Neuronal stem cell (in vitro differentiated cells): ENCODE measurements around the gene RBFOX2.
"Not testable (repeated sequence)": the region's sequence is repeated elsewhere in the genome, so short reads cannot be mapped to it uniquely, and the experiment has no call there.

Experiments
- DNase-seq: peaks from one replicate; pipeline ENCODE4 v3.0.0-alpha.2; 2013; ENCODE audit warnings: low spot score
- H2AFZ ChIP-seq: one replicate; pipeline ENCODE4 v1.6.1; 2013; ENCODE audit warnings: mild to moderate bottlenecking, low read length, inconsistent platforms
- H2AK5ac ChIP-seq: 2 replicates; pipeline ENCODE4 v1.6.1; 2013; ENCODE audit warnings: low read depth, mild to moderate bottlenecking, inconsistent platforms, low read length, moderate library complexity, mixed read lengths
- H2BK120ac ChIP-seq: 2 replicates; pipeline ENCODE4 v1.6.1; 2013; ENCODE audit warnings: low read depth, mild to moderate bottlenecking, inconsistent platforms, low read length, moderate library complexity, mixed read lengths
- H2BK12ac ChIP-seq: one replicate; pipeline ENCODE4 v1.6.1; 2013; ENCODE audit warnings: low read length, inconsistent platforms
- H2BK15ac ChIP-seq: 2 replicates; pipeline ENCODE4 v1.6.1; 2013; ENCODE audit warnings: mild to moderate bottlenecking, low read length, inconsistent platforms, mixed read lengths
- H2BK5ac ChIP-seq: one replicate; pipeline ENCODE4 v1.6.1; 2013; ENCODE audit warnings: inconsistent platforms, mild to moderate bottlenecking, low read length, moderate library complexity
- H3K14ac ChIP-seq: one replicate; pipeline ENCODE4 v1.6.1; 2013; ENCODE audit warnings: low read length, inconsistent platforms
- H3K18ac ChIP-seq: 2 replicates; pipeline ENCODE4 v1.6.1; 2013; ENCODE audit warnings: low read length, inconsistent platforms
- H3K23ac ChIP-seq: 2 replicates; pipeline ENCODE4 v1.6.1; 2013; ENCODE audit warnings: low read depth, mild to moderate bottlenecking, mixed read lengths, low read length, inconsistent platforms; ENCODE audit not compliant: poor library complexity
- H3K27ac ChIP-seq: replicated peaks from 3 replicates; pipeline ENCODE4 v1.5.1; 2013; ENCODE audit warnings: low read length, inconsistent platforms
- H3K27me3 ChIP-seq, 3 experiments: 2 replicates each; pipeline ENCODE4 v1.6.1; 2013; ENCODE audit warnings: low read length in 3 of 3, mild to moderate bottlenecking in 2 of 3, inconsistent platforms in 1 of 3, low read depth in 1 of 3, mixed read lengths in 1 of 3, moderate library complexity in 1 of 3; ENCODE audit not compliant: control insufficient read depth in 3 of 3, insufficient read depth in 3 of 3
- H3K36me3 ChIP-seq, 2 donors: replicated peaks in 1 of 2; 2 replicates each; pipeline ENCODE4 v1.6.1; 2013; ENCODE audit warnings: low read length in 2 of 2; ENCODE audit not compliant: control insufficient read depth in 2 of 2, insufficient read depth in 2 of 2
- H3K4ac ChIP-seq: 2 replicates; pipeline ENCODE4 v1.6.1; 2013; ENCODE audit warnings: inconsistent platforms, mild to moderate bottlenecking, low read length, moderate library complexity
- H3K4me1 ChIP-seq, 2 donors: 1 replicate in 1 of 2; 2 replicates in 1 of 2; pipeline ENCODE4 v1.6.1; 2013; ENCODE audit warnings: low read length in 2 of 2, low read depth in 1 of 2; ENCODE audit not compliant: control insufficient read depth in 2 of 2, insufficient read depth in 1 of 2
- H3K4me2 ChIP-seq: one replicate; pipeline ENCODE4 v1.6.1; 2013; ENCODE audit warnings: mild to moderate bottlenecking, low read length, inconsistent platforms; ENCODE audit not compliant: insufficient read depth, poor library complexity, severe bottlenecking
- H3K4me3 ChIP-seq, 2 donors: 2 replicates each; pipeline ENCODE4 v1.5.1; 2013; ENCODE audit warnings: low read length in 2 of 2, mild to moderate bottlenecking in 2 of 2, inconsistent platforms in 1 of 2, moderate library complexity in 1 of 2
- H3K79me1 ChIP-seq: one replicate; pipeline ENCODE4 v1.6.1; 2013; ENCODE audit warnings: low read depth, mild to moderate bottlenecking, inconsistent platforms, low read length, moderate library complexity
- H3K9ac ChIP-seq: one replicate; pipeline ENCODE4 v1.6.1; 2013; ENCODE audit warnings: mild to moderate bottlenecking, low read depth, low read length, inconsistent platforms; ENCODE audit not compliant: poor library complexity
- H3K9me3 ChIP-seq, 2 donors: replicated peaks in 1 of 2; 2 replicates each; pipeline versions ENCODE3 to v1.6.1; 2013; ENCODE audit warnings: low read length in 2 of 2, mild to moderate bottlenecking in 2 of 2, inconsistent platforms in 1 of 2, low read depth in 1 of 2, mixed read lengths in 1 of 2, moderate library complexity in 1 of 2; ENCODE audit not compliant: control insufficient read depth in 2 of 2, insufficient read depth in 1 of 2
- H4K8ac ChIP-seq: one replicate; pipeline ENCODE4 v1.6.1; 2013; ENCODE audit warnings: low read depth, mild to moderate bottlenecking, inconsistent platforms, low read length, moderate library complexity
- H4K91ac ChIP-seq: one replicate; pipeline ENCODE4 v1.6.1; 2013; ENCODE audit warnings: low read length, low read depth, mild to moderate bottlenecking, inconsistent platforms; ENCODE audit not compliant: poor library complexity
- WGBS, 2 donors: extraction: QIAGEN DNeasy Blood & Tissue Kit; methylation state at CpG; one replicate each; pipeline ENCODE4 v1.1.7; 2013; ENCODE audit warnings: missing lambda C conversion rate in 2 of 2, mixed read lengths in 1 of 2; ENCODE audit not compliant: insufficient read length in 2 of 2, insufficient replicate concordance in 1 of 2; ENCODE audit errors: extremely low coverage in 2 of 2; 5-methylcytosine and 5-hydroxymethylcytosine counted together

Gene RBFOX2

DNA sequence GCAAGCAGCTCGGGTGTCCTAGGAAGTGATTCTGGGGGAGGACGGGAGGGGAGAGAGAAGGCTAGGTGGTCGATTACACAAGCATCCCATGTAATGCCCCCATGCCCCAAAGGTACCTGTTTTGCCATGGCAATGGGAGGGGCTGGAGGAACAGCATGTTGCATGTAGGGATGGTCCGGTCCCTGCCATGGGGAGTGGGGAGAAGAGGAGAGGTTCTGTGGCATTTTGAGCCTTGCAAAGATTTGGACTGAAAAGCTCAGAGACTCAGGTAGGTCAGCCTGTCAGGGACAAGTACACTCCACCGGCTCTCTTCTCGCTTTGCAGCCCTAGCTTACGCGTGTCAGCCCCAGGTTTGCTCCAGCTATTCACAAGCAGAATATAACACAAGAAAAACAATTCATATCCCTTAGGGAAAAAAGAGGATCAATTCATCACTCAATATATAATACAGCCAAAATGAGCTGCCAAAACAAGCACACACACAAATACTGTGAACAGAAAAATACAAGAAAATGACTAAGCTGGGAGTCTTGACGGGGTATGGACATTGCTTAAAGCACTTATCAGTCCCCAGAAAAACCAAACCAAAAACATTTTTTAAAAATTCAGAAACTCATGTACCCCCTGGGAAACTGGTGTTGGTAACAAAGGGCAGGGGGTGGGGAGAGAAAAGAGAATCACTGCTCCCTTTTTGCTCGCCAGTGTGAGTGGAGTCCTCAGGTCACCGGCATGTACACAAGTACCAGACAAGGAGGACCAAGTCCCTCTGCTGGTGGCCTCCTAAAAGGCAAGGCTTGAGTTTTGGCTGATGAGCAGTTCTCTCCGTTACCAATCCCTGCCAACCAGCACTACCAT lies 289.3 kb downstream of the RBFOX2 start:
- H3K18ac ChIP-seq: no peak overlapping the region
- H3K4me1 ChIP-seq: peaks cover 0 to 3% of the 10 kb centered on the region in 2 donors
- no peak overlapping the region for H2BK15ac ChIP-seq
- H3K36me3 ChIP-seq: peaks cover 12 to 67% of the 10 kb centered on the region in 2 donors
- H3K14ac ChIP-seq: no peak overlapping the region
- H2BK5ac ChIP-seq: no peak overlapping the region
- no peak overlapping the region for H2BK120ac ChIP-seq
- no peak overlapping the region for H3K23ac ChIP-seq
- H3K9me3 ChIP-seq: peaks cover 0 to 7% of the 10 kb centered on the region in 2 donors
- DNase-seq: no peak
- no peak overlapping the region for H4K8ac ChIP-seq
- H3K27me3 ChIP-seq: no peaks in the 10 kb centered on the region
- H3K9ac ChIP-seq: no peak overlapping the region
- H3K4me3 ChIP-seq: no peak overlapping the region
- no peak overlapping the region for H2BK12ac ChIP-seq
- no peak overlapping the region for H3K27ac ChIP-seq
- H3K79me1 ChIP-seq: no peaks in the 10 kb centered on the region
- WGBS, 2 donors: no CpG with 5 or more reads among the region's 12 CpGs
- H3K4me2 ChIP-seq: no peak overlapping the region
- H2AFZ ChIP-seq: no peak overlapping the region
- peak overlapping the region; percentile 22 for H4K91ac ChIP-seq
- H2AK5ac ChIP-seq: no peak overlapping the region
- no peak overlapping the region for H3K4ac ChIP-seq

DNA sequence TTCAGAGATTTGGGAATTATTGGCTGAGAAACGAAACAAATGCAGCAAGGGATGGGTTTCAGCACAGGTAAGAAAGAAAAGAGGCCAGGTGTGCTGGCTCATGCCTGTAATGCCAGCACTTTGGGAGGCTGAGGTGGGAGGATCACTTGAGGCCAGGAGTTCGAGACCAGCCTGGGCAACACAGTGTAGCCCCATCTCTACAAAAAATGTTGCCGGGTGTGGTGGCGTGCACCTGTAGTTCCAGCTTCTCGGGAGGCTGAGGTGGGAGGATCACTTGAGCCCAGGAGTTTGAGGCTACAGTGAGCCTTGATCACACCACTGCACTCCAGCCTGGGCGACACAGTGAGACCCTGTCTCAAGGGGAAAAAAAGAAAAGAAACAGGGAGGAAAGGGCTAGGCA lies 290.7 kb downstream of the RBFOX2 start:
- H2AFZ ChIP-seq, H3K4me2 ChIP-seq, H3K27me3 ChIP-seq, H3K4ac ChIP-seq, H3K14ac ChIP-seq, H3K9me3 ChIP-seq, H3K4me3 ChIP-seq, H2BK12ac ChIP-seq, H4K8ac ChIP-seq, H4K91ac ChIP-seq, H2BK120ac ChIP-seq, H3K23ac ChIP-seq, H2AK5ac ChIP-seq, H3K27ac ChIP-seq, H3K79me1 ChIP-seq, H3K4me1 ChIP-seq, H2BK15ac ChIP-seq, H3K18ac ChIP-seq, H3K9ac ChIP-seq, DNase-seq: not testable (repeated sequence)
- 100% methylated on average over 1 of the region's 6 CpGs; no CpG with 5 or more reads in 1 of the 2 donors for WGBS, 2 donors
- Histone ChIP-seq H2BK5ac (peak overlapping the region; percentile 35), H3K36me3 (peaks cover 9 to 53% of the 10 kb centered on the region in 2 donors)

DNA sequence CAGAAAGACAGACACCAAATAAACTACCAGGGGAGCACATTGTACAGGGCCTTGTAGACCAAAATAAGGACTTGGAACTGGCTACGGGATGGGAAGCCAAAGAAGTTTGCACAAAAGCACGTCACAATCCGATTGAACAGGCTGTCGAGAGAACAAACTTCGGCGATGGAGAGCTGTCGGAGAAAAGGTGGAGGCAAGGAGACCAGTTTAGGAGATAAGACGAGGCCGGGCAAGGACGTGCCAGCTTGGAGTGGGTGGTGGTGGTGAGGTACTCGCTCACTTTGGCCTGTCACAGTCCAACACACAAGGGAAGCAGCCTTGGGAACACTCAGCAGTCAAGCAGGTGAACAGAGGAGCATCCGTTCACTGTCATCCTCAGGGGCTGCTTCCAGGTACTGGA lies 291.9 kb downstream of the RBFOX2 start:
- H3K4me1 ChIP-seq: no peaks in the 10 kb centered on the region

DNA sequence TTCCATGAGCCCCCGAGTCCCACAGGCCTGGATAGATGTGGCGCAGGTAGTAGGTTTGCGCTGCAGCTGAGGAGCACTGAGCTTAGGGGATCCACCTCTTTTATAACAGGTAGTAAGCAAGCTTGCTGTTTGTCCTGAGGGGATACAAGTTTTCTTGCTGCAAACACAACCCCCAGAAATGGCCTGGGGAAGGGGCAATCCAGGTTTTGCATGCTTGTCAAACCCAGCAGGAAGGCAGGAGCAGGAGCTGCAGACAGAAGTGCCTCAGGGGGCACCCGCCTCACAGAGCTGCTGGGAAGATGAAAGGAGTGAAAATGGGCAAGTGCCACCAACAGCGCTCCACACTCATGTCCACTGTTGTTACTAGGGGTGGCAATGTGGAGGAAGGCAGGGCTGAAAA lies 292.5 kb downstream of the RBFOX2 start:
- H2BK15ac ChIP-seq: no peak overlapping the region
- H3K36me3 ChIP-seq: peaks cover 6 to 35% of the 10 kb centered on the region in 2 donors
- H3K79me1 ChIP-seq: no peaks in the 10 kb centered on the region
- no peak overlapping the region for H3K9ac ChIP-seq
- H3K4me2 ChIP-seq: no peak overlapping the region
- H2BK5ac ChIP-seq: no peak overlapping the region
- no CpG with 5 or more reads among the region's 5 CpGs for whole genome bisulfite sequencing, 2 donors
- no peak overlapping the region for H2AFZ ChIP-seq
- no peak overlapping the region for H3K4me3 ChIP-seq
- no peak overlapping the region for H4K8ac ChIP-seq
- no peak overlapping the region for H3K4ac ChIP-seq
- peaks cover 0 to 7% of the 10 kb centered on the region in 2 donors for H3K9me3 ChIP-seq
- no peak overlapping the region for H2AK5ac ChIP-seq
- H3K18ac ChIP-seq: no peak overlapping the region
- no peak overlapping the region for H3K23ac ChIP-seq
- no peak overlapping the region for H4K91ac ChIP-seq
- no peaks in the 10 kb centered on the region for H3K27me3 ChIP-seq
- H3K4me1 ChIP-seq: no peaks in the 10 kb centered on the region
- no peak for DNase-seq
- no peak overlapping the region for H2BK120ac ChIP-seq
- H2BK12ac ChIP-seq: no peak overlapping the region
- no peak overlapping the region for H3K27ac ChIP-seq
- H3K14ac ChIP-seq: no peak overlapping the region

More for the DNA sequence above, 291.9 kb downstream of the RBFOX2 start:
- Histone ChIP-seq H3K4ac (no peak overlapping the region), H2BK12ac (no peak overlapping the region), H2BK5ac (no peak overlapping the region), H3K23ac (no peak overlapping the region), H2BK120ac (no peak overlapping the region), H4K8ac (no peak overlapping the region), H2AFZ (no peak overlapping the region), H3K9ac (no peak overlapping the region), H2BK15ac (no peak overlapping the region), H3K79me1 (no peaks in the 10 kb centered on the region), H2AK5ac (no peak overlapping the region), H3K4me3 (no peak overlapping the region), H3K27ac (no peak overlapping the region), H3K18ac (no peak overlapping the region), H3K36me3 (peaks cover 6 to 41% of the 10 kb centered on the region in 2 donors), H3K4me2 (no peak overlapping the region), H4K91ac (no peak overlapping the region), H3K14ac (no peak overlapping the region), H3K27me3 (no peaks in the 10 kb centered on the region), H3K9me3 (peaks cover 0 to 7% of the 10 kb centered on the region in 2 donors)
- DNase-seq: no peak
- no CpG with 5 or more reads among the region's 12 CpGs for WGBS, 2 donors
